CD14-positive monocyte (primary cell): ENCODE measurements around the gene HAUS7. TPM values are rescaled to one million over a fixed set of nuclear protein-coding genes. Genes with fewer than 3 reads are reported as not detected.

Experiments used
- DNase-seq, 3 donors: peaks; one replicate each; pipeline ENCODE4 v3.0.0-alpha.2; 2011 to 2022
- H2AFZ ChIP-seq: 2 replicates; pipeline ENCODE4 v1.6.0; 2012; ENCODE audit warnings: mild to moderate bottlenecking, low read depth, low read length, inconsistent platforms; ENCODE audit not compliant: insufficient read depth, poor library complexity, severe bottlenecking
- H3K27ac ChIP-seq, 2 donors: 1 replicate in 1 of 2; 2 replicates in 1 of 2; pipeline ENCODE4 v1.5.1; 2012 to 2013; ENCODE audit warnings: low read length in 2 of 2, control low read depth in 1 of 2, inconsistent platforms in 1 of 2, low read depth in 1 of 2, mild to moderate bottlenecking in 1 of 2
- H3K27me3 ChIP-seq, 2 donors: one replicate each; pipeline versions ENCODE4 v1.6.0 to v1.6.1; 2011 to 2013; ENCODE audit warnings: low read length in 2 of 2; ENCODE audit not compliant: control insufficient read depth in 2 of 2, insufficient read depth in 2 of 2
- H3K36me3 ChIP-seq, 2 donors: replicated peaks in 1 of 2; 1 replicate in 1 of 2; 2 replicates in 1 of 2; pipeline versions ENCODE4 v1.5.1 to v1.6.1; 2012 to 2013; ENCODE audit warnings: low read length in 2 of 2, control low read depth in 1 of 2, inconsistent platforms in 1 of 2, mild to moderate bottlenecking in 1 of 2; ENCODE audit not compliant: insufficient read depth in 2 of 2, control insufficient read depth in 1 of 2
- H3K4me1 ChIP-seq, 2 donors: 1 replicate in 1 of 2; 2 replicates in 1 of 2; pipeline versions ENCODE4 v1.5.1 to v1.6.1; 2012 to 2013; ENCODE audit warnings: low read length in 2 of 2, control low read depth in 1 of 2, inconsistent platforms in 1 of 2, mild to moderate bottlenecking in 1 of 2, moderate library complexity in 1 of 2; ENCODE audit not compliant: insufficient read depth in 2 of 2, control insufficient read depth in 1 of 2
- H3K4me2 ChIP-seq: replicated peaks from 2 replicates; pipeline ENCODE3; 2012; ENCODE audit warnings: low read length, moderate library complexity, mild to moderate bottlenecking; ENCODE audit not compliant: poor library complexity, severe bottlenecking; ENCODE audit errors: extremely low read depth
- H3K4me3 ChIP-seq, 3 experiments: fragments of 200-600 bp in 1 of 3; sonication (generic) in 1 of 3; replicated peaks in 1 of 3; 1 replicate in 2 of 3; 2 replicates in 1 of 3; pipeline ENCODE4 v1.5.1; 2011 to 2013; ENCODE audit warnings: low read length in 3 of 3, mild to moderate bottlenecking in 3 of 3, control low read depth in 2 of 3, low read depth in 2 of 3, inconsistent platforms in 1 of 3, moderate library complexity in 1 of 3
- H3K79me2 ChIP-seq: 2 replicates; pipeline ENCODE4 v1.6.0; 2012; ENCODE audit warnings: mild to moderate bottlenecking, control low read depth, inconsistent platforms, low read length, moderate library complexity; ENCODE audit not compliant: insufficient read depth
- H3K9ac ChIP-seq: 2 replicates; pipeline ENCODE4 v1.6.0; 2017; ENCODE audit warnings: low read length, mild to moderate bottlenecking; ENCODE audit not compliant: insufficient read depth, poor library complexity, severe bottlenecking
- H3K9me3 ChIP-seq, 2 donors: replicated peaks in 1 of 2; 1 replicate in 1 of 2; 2 replicates in 1 of 2; pipeline versions ENCODE4 v1.5.1 to v1.6.1; 2012 to 2013; ENCODE audit warnings: low read length in 2 of 2, control low read depth in 1 of 2; ENCODE audit not compliant: control insufficient read depth in 1 of 2, insufficient read depth in 1 of 2
- H4K20me1 ChIP-seq: 2 replicates; pipeline ENCODE4 v1.6.0; 2012; ENCODE audit warnings: mild to moderate bottlenecking, low read length, control low read depth, moderate library complexity; ENCODE audit not compliant: insufficient read depth
- H3K27ac Mint-ChIP-seq, 7 donors: one replicate each; pipeline ENCODE4 v1.8.0; 2020; ENCODE audit warnings: mild to moderate bottlenecking in 7 of 7, mixed read lengths in 7 of 7, moderate library complexity in 6 of 7, inconsistent platforms in 2 of 7
- H3K27me3 Mint-ChIP-seq, 3 donors: one replicate each; pipeline ENCODE4 v1.8.0; 2021 to 2022; ENCODE audit warnings: low read depth in 3 of 3, mild to moderate bottlenecking in 3 of 3, mixed read lengths in 3 of 3, moderate library complexity in 3 of 3, inconsistent platforms in 1 of 3
- H3K36me3 Mint-ChIP-seq, 2 donors: one replicate each; pipeline ENCODE4 v1.8.0; 2020; ENCODE audit warnings: mixed read lengths in 2 of 2, inconsistent platforms in 1 of 2, mild to moderate bottlenecking in 1 of 2
- H3K4me1 Mint-ChIP-seq: one replicate; pipeline ENCODE4 v1.8.0; 2020; ENCODE audit warnings: mild to moderate bottlenecking, mixed read lengths
- H3K4me3 Mint-ChIP-seq, 2 donors: one replicate each; pipeline ENCODE4 v1.8.0; 2020; ENCODE audit warnings: mild to moderate bottlenecking in 2 of 2, mixed read lengths in 2 of 2, moderate library complexity in 1 of 2
- H3K9me3 Mint-ChIP-seq, 7 donors: one replicate each; pipeline ENCODE4 v1.8.0; 2020 to 2022; ENCODE audit warnings: mixed read lengths in 7 of 7, mild to moderate bottlenecking in 6 of 7, moderate library complexity in 6 of 7, inconsistent platforms in 2 of 7
- whole genome bisulfite sequencing: methylation state at CpG from one replicate; pipeline ENCODE4 v1.1.5; 2013; ENCODE audit warnings: missing lambda C conversion rate; ENCODE audit not compliant: insufficient coverage; 5-methylcytosine and 5-hydroxymethylcytosine counted together
- intact Hi-C, 2 donors: fragments of 100-400 bp; cut with micrococcal nuclease; formaldehyde crosslinking; loops; one replicate each; pipeline versions ENCODE4 v1.15.0 to v1.15.1; 2023
- polyA plus RNA-seq, 3 donors: library from polyadenylated mRNA; depleted of rRNA in 1 of 3; unstranded in 2 of 3; stranded (reverse) in 1 of 3; fragments of 300-500 nt in 2 of 3; fragments of >200 nt in 1 of 3; fragmentation: Illumina TruSeq in 2 of 3; gene quantifications; 1 replicate in 2 of 3; 2 replicates in 1 of 3; pipeline ENCODE4 v1.2.3, GENCODE V29; 2012 to 2021
- TF ChIP-seq, protein P1 (sequence below): fragments of 200-600 bp; IDR thresholded peaks from one replicate; pipeline ENCODE4 v1.8.0; 2022; ENCODE audit warnings: antibody characterized with exemption, mild to moderate bottlenecking

HAUS7 gene
- polyA plus RNA-seq, 3 donors, result 23.8 to 37.5 (median 26.7) TPM

DNA sequence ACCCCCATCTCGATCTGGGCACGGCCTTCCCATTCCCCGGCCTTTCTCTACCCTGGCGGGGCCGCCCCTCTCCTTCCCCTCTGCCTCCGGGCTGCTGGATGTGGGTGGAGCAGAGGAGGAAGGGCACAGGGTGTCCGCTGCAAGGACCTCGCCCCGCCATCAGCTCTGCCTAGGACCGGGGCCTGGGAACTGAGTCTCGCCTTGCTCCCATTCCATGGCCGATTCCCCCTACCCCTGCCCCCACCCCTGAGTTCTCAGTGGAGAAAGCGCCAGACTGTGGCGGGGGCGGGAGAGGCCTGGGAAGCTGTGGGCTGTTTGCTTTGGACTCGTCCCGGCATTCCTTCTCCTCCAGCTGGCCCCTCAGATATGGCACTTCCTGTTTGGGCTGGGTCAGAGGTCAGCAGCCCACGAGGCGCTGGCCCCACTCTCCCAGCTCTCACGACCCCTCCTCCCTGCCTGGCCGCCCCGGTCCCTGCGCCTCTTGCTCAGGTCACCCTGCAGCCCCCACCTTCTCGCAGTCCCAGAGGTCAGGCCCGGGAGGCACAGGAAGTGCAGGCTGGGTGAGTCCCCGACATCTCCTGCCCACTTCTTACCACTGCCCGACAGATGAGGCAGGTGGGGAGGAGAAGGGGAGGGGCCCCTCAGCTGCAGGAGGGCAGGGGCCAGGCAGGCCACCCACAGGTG is 18.0 kb upstream of the HAUS7 start:
- H4K20me1 ChIP-seq, result no peaks in the 10 kb centered on the region
- H3K9ac ChIP-seq, result no peak overlapping the region
- no peak overlapping the region for H3K4me2 ChIP-seq
- Mint-ChIP-seq H3K27ac (no peak overlapping the region), H3K4me3 (no peak overlapping the region), H3K27me3 (peaks cover 2% of the 10 kb centered on the region in 3 donors), H3K9me3 (peaks cover 0 to 2% (median 0%) of the 10 kb centered on the region in 7 donors), H3K4me1 (no peaks in the 10 kb centered on the region), H3K36me3 (no peaks in the 10 kb centered on the region)
- TF ChIP-seq, protein P1, sequence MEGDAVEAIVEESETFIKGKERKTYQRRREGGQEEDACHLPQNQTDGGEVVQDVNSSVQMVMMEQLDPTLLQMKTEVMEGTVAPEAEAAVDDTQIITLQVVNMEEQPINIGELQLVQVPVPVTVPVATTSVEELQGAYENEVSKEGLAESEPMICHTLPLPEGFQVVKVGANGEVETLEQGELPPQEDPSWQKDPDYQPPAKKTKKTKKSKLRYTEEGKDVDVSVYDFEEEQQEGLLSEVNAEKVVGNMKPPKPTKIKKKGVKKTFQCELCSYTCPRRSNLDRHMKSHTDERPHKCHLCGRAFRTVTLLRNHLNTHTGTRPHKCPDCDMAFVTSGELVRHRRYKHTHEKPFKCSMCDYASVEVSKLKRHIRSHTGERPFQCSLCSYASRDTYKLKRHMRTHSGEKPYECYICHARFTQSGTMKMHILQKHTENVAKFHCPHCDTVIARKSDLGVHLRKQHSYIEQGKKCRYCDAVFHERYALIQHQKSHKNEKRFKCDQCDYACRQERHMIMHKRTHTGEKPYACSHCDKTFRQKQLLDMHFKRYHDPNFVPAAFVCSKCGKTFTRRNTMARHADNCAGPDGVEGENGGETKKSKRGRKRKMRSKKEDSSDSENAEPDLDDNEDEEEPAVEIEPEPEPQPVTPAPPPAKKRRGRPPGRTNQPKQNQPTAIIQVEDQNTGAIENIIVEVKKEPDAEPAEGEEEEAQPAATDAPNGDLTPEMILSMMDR, result no peak
- no peak overlapping the region for H3K4me3 ChIP-seq
- no peaks in the 10 kb centered on the region for H3K27me3 ChIP-seq
- no peaks in the 10 kb centered on the region for H3K4me1 ChIP-seq
- WGBS, result 66% methylated on average over 3 of the region's 27 CpGs
- intact Hi-C loops, result no loop called here
- no peak overlapping the region for H2AFZ ChIP-seq
- no peaks in the 10 kb centered on the region for H3K36me3 ChIP-seq
- no peak overlapping the region for H3K27ac ChIP-seq
- H3K79me2 ChIP-seq, result no peaks in the 10 kb centered on the region
- no peak for DNase-seq
- no peaks in the 10 kb centered on the region for H3K9me3 ChIP-seq

DNA sequence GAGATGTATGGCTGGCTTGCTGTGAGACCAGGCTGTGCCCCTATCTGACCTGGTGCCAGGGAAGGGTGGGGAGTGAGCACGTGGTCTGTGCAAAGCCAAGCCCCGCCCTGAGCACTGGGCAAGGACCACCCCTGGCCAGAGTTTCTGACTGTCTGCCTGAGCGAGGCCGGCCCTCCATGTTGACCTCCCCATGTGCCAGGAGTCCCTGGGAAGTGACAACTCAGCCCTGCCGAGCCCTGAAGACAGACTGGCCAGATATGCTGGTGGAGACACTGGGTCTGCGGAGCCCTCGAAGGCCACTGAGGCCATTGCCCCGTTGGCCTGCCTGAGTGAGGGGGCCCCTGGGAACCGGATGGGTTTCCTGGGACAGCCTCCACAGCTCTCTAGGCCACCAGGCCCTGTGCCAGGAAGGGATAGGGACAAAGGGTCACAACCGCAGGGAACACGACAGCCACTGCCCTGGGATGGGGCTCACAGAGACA is 17.3 kb upstream of the HAUS7 start:
- no peak overlapping the region for H3K27ac ChIP-seq
- no peak overlapping the region for H3K4me3 ChIP-seq
- Mint-ChIP-seq H3K4me1 (no peaks in the 10 kb centered on the region), H3K9me3 (peaks cover 0 to 2% (median 0%) of the 10 kb centered on the region in 7 donors), H3K27me3 (no peaks in the 10 kb centered on the region), H3K4me3 (no peak overlapping the region), H3K36me3 (no peaks in the 10 kb centered on the region), H3K27ac (no peak overlapping the region)
- 93% methylated on average over 9 of the region's 11 CpGs for WGBS
- no peak for DNase-seq
- no peaks in the 10 kb centered on the region for H3K36me3 ChIP-seq
- TF ChIP-seq, protein P1, result no peak
- intact Hi-C loops, result no loop called here
- H3K4me1 ChIP-seq, result no peaks in the 10 kb centered on the region
- H3K27me3 ChIP-seq, result no peaks in the 10 kb centered on the region
- H3K4me2 ChIP-seq, result no peak overlapping the region
- H3K9me3 ChIP-seq, result no peaks in the 10 kb centered on the region
- no peak overlapping the region for H2AFZ ChIP-seq
- no peaks in the 10 kb centered on the region for H3K79me2 ChIP-seq
- H3K9ac ChIP-seq, result no peak overlapping the region
- H4K20me1 ChIP-seq, result no peaks in the 10 kb centered on the region
